RPMI8226 (cell line): Measurements from ENCODE around the gene ARHGAP24.
A peak's percentile ranks its signal among the peaks of the same experiment; 100 is the strongest.
"Not testable (repeated sequence)": the region's sequence is repeated elsewhere in the genome, so short reads cannot be mapped to it uniquely, and the experiment has no call there.

Experiments
- DNase-seq: peaks from one replicate; pipeline ENCODE4 v3.0.0-alpha.2; 2015

ARHGAP24 gene

DNA sequence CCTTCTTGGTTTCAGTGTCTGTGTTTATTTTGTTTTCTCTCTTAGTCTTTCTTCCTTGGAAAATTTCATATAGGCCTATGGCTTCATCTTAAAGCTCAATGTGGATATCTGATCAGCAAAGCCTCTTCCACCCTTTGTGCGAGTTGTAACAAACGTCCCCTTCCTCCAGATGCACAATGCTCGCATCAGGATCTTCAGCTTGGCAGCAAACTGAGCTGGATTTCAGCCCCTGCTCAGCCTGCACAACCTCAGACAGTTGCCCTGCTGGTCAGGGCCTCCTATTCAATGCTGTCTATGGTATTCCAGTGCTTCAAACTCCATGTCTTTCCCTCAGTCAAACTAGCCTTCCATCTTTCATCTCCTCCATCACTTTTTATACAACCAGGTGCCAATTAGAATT lies 309.4 kb downstream of the ARHGAP24 start:
- DNase-seq, result no peak

DNA sequence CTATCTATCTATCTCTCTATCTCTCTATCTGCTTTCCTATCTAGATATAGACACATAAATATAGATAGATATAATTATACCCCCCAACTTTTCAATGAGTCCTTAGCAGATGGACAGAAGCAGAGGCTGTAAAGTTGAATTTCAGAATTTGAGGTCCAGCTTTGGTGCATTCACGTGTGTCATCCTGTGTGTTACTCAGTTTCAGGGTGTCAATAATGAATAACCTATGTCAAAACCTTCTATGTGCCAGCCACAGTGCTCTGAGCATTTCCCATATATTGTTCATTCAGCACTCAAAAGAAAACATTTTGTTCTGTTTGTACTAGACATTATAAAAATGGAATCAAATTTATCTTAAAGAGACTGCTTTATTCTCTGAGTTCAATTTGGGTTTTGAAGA lies 310.0 kb downstream of the ARHGAP24 start:
- no peak for DNase-seq

GRCh38 chr4:85787133-85787532 lies 312.2 kb downstream of the ARHGAP24 start:
- no peak for DNase-seq

GRCh38 chr4:85788604-85789003 lies 313.7 kb downstream of the ARHGAP24 start:
- DNase-seq, result no peak

DNA sequence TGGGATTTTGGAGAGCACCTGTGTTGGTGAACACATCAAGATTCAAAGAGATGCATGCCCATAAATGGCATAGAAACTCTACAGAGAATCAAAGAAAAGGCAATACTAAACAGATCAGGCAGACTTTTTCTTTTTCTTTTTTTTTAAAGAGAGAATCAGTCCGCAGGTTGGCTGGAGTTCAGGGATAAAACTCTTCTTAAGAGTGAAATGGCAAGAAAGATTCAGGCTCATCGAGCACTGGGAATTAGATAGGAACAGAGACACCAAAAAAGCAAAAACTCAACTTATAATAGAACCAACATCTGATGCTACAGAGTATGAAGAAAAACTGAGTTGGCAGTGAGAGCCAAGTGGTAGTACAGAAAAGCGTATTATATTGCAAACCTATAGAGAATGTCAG lies 314.3 kb downstream of the ARHGAP24 start:
- DNase-seq, result no peak

GRCh38 chr4:85790582-85790981 lies 315.6 kb downstream of the ARHGAP24 start:
- DNase-seq, result no peak

DNA sequence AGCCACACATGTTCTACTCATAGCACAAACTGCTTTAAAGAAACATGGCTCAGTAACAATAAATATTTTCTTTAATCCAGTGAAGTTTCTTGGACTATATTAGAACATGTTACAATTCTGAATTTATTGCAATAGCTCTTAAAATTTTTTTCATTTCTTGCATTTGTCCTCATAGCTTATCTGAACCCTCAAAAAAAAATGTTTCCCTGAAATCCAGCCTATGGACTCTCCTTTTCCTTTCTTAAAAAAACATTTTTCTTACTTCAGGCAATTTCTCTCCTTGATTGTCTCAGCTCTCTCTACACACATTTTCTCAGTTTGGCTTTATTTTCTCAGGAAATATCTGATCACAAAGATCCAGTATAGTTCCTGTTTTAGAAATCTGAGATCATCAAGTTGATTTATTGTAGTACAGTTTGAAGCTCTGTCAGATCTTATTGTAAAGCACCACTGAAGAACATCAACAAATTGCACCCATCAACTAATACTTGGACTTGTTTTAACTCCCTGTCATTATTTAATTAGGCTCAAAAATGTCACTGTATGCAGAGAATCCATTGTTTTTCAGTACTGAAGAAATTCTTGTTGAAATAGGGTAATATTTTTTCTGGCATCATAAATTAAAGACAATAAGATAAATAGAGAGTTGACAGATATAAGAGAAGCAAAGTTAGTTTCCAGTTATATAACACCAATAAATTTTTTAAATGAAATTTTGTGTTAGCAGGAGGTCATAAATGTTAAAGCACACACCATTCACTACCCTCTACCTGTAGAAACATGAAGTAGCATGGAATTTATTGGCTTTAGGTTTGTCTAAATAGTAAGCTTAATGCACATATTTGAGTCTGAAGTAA lies 317.7 kb downstream of the ARHGAP24 start:
- no peak for DNase-seq

- DNase-seq, result no peak
Measured at GRCh38 chr4:85793233-85793585, 318.3 kb downstream of the ARHGAP24 start.

DNA sequence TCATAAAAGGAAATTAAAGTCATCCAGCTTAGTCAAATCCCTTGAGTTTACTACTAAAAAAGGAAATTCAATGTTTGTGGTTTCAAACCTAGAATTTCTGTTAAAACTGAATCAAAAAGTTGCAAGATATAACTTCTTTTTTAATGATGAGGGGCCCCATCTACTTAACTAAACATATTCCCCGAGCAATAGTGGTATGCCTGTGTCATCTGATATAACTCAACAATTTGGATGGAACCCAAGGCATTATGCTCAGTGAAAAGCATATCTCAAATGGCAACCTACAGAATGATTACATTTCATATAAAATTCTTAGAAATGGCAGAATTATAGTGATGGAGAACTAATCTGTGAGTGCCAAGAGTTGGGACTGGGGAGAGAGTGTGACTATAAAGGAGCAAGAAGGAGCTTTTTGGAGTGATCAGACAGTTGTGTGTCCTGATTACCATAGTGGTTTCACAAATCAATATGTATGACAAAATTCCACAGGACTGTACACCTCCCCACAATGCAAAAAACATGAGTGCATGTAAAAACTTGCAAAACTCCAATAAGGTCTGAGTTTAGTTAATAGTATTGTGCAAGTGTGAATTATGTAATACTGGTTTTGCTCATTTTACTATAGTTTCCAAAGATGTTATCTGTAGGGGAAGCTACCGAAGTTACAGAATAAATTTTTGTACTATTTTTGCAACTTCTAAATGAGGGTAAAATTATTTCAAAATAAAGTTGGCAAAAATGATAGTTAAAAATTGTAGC lies 323.2 kb downstream of the ARHGAP24 start:
- DNase-seq, result no peak

DNA sequence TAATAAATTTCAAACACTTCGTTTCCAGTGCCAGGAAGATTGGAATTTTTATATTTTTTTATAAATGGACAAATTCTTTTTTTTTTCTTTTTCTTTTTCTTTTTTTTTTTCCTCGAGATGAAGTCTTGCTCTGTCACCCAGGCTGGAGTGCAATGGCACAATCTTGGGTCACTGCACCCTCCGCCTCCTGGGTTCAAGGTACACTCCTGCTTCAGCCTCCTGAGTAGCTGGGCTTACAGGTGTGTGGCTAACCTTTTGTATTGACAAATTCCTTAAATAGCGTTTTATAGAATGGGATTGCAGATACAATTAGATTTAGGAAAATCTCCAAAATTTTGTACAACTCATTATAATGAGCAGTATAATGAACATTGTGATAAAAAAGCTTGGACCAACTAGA lies 328.9 kb downstream of the ARHGAP24 start:
- no peak for DNase-seq

DNA sequence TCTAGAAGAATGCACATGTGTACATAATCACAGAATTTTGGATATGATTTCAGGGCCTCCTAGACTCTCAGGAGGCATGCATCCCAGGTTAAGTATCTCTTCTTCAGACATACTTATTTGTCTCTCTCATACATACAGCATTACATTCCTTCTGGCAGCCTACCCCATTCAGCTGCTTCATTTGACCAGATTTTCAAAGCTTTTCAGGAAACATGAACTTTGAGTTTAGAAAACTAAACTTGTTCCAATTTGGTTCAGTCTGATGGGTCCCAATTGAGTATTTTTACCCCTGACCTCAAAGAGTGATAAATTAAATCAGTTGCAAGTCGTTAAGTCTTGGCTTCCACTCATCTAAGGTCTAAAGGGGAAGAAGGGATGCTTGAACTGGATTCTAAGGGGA lies 330.9 kb downstream of the ARHGAP24 start:
- no peak for DNase-seq

GRCh38 chr4:85806334-85806733 lies 331.4 kb downstream of the ARHGAP24 start:
- DNase-seq, result no peak

GRCh38 chr4:85807247-85807950 lies 332.4 kb downstream of the ARHGAP24 start:
- DNase-seq, result no peak

DNA sequence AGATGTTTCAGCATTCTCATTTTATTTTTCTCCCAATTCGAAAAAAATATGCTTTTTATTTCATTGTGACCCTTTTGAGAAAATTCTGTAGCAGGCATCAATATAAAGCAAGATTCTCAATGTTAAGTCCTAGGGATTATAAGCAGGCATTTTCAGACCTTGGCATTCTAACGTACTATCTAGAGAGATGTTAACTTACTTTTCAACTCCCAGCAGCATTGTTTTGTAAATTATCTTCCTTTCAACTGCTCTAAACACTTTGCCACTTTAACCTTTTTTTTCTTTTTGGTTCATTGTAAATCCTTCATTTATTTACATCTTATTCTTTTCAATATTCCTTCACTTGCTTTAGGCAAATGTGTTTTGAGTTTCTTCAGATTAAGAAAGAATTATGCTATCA lies 333.2 kb downstream of the ARHGAP24 start:
- DNase-seq, result no peak

DNA sequence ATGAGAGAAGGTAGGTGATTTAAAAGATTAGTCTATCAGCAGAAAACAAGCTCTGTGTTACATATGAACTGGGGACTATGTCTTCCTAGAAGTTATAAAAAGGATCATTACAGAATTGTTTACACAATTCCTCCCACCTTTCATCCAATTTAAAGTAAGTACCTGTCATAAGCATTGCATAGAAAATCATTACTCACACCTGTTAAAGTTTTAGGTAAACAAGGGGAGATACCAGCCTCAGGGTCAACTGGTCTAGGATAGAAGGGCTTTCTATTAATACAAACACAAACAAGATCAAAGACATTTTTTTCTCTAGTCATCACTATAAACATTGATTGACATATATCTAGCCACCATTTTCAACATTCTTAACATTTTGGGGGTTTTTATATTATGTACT lies 333.9 kb downstream of the ARHGAP24 start:
- DNase-seq, result no peak

- no peak for DNase-seq
Measured at GRCh38 chr4:85812776-85813175, 337.8 kb downstream of the ARHGAP24 start.

DNA sequence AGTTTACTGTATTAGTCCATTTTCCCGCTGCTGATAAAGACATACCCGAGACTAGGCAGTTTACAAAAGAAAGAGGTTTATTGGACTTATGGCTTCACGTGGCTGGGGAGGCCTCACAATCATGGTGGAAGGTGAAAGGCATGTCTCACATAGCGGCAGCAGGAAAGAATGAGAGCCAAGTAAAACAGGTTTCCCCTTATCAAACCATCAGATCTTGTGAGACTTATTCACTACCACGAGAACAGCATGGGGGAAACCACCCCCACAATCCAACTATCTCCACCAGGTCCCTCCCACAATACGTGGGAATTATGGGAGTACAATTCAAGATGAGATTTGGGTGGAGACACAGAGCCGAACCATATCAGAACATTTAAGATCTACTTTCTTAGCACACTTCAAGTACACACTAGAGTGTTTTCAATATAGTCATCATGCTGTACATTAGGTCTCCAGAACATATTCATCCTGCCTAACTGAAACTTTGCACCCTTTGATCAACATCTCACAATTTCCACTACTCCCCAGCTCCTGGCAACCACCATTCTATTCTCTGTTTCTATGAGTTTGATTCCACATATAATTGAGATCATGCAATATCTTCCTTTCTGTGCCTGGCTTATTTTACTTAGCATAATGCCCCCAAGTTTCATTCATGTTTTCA lies 341.0 kb downstream of the ARHGAP24 start:
- no peak for DNase-seq

DNA sequence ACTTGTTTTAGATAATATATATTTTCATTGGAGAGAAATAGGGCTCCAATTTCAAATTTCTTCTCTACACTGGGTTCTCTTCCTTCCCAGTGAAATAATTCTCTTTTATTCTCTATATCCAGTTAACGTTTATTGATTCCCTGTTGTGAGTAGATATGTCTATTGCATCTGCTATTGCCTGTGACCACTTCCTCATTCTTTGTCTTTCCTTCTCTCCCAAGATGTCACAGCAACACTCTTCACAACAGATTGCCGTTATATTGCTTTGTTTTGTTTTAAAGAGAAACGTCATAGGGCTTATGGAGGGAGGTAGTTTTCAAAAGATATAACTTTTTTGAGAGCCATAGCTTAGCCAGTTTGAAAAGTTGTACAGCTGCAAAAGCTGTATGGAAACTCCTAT lies 343.8 kb downstream of the ARHGAP24 start:
- no peak for DNase-seq

DNA sequence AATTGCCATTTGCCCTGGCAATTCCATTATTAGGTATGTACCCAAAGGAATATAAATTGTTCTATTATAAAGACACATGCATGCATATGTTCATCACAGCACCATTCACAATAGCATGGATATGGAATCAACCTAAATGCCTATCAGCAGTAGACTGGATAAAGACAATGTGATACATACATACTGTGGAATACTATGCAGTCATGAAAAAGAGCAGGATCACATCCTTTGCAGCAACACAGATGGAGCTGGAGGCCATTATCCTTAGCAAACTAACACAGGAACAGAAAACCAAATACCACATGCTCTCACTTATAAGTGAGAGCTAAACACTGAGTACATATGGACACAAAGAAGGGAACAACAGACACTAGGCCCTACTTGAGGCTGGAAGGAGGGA lies 345.2 kb downstream of the ARHGAP24 start:
- not testable (repeated sequence) for DNase-seq

DNA sequence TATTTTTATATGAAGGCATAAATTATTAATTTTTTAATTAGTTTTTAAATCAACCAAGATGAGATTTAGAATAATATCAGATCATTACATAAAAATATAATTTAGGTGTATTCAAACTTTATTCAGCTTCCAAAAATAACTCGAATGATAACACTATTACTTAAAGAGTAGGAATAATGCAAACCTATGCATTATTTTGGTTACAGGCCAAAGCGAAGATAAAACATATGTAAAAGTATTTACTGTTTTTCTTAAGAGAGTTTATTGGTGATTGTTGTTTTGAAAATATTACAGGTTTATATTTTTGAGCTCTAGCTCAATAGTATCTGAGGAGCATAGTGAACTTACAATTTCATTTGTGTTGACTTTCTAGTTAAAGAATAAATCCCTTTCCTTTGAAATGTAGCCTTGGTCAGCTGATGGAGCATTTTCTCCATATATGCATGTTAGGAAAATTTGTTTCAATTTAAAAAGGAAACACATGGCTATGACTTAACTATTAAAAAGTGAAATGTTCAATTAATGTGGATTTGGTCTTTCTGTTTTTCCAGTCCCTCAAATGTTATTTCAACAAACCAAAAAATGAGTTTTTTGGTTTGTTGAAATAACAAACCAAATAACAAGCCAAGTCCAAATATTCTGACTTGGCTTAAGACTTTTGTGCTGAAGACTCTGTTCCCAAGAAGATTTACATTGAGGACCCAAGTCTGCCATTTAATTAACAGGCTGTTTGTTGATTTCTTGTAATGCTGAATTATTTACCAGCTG lies 346.9 kb downstream of the ARHGAP24 start:
- DNase-seq, result no peak

DNA sequence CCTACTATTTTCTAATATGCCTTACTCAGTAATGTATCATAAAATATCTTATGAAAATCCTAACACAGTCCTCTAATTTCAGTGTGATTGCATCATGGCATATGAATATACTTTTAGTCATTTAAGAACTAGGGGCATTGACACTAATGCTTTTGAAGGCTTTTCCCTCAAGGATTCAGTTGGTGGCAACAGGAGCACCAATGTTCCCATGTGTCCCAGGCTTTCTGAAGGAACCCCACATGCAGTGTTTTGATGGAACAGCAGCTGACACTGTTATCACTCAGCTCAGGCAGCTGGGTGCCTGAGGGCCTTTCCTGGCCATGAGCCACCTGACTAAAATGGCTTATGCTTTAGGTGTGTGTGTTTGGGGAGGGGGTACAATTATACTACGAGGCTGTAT lies 348.3 kb downstream of the ARHGAP24 start:
- DNase-seq, result peak; percentile 38

GRCh38 chr4:85824166-85824945 lies 349.4 kb downstream of the ARHGAP24 start:
- DNase-seq, result no peak
